GM12878 (cell line): Measurements from ENCODE around the gene OOSP4B. TPM values are rescaled to one million over a fixed set of nuclear protein-coding genes. Genes with fewer than 3 reads are reported as not detected.

Experiments
- ATAC-seq: fragments of 200-7000 bp; cut with Tn5 transposase; 3 replicates; pipeline ENCODE4 v1.9.1; 2020; ENCODE audit warnings: mild to moderate bottlenecking, moderate library complexity
- BruUV-seq: library from RNA; stranded (reverse); fragments of 400-500 nt; replicated peaks from 2 replicates; lab custom pipeline; 2021; lab: Mats Ljungman, UMichigan
- CTCF ChIA-PET: fragments of 300-600 bp; sonication (Branson Sonifier 250); formaldehyde crosslinking; extraction: SDS; loops from one replicate; lab custom pipeline; 2021; ENCODE audit warnings: inconsistent platforms; lab: Yijun Ruan, JAX
- POLR2A ChIA-PET: fragments of 350-600 bp; formaldehyde crosslinking; extraction: SDS; loops from one replicate; lab custom pipeline; 2021; ENCODE audit warnings: inconsistent platforms; lab: Charles Lee
- RAD21 ChIA-PET: fragments of 300-600 bp; sonication (Branson Sonifier 250); formaldehyde crosslinking; loops from one replicate; lab custom pipeline; 2023; ENCODE audit warnings: antibody characterized with exemption; ENCODE audit not compliant: unreplicated experiment; lab: Charles Lee
- SMC1A ChIA-PET: fragments of 300-600 bp; sonication (Branson Sonifier 250); formaldehyde crosslinking; loops from one replicate; lab custom pipeline; 2023; ENCODE audit not compliant: unreplicated experiment, uncharacterized antibody; lab: Charles Lee
- DNase-seq: peaks from one replicate; pipeline ENCODE4 v3.0.0-alpha.2; 2011; ENCODE audit warnings: low read depth, low spot score
- FAIRE-seq: peaks from 3 replicates; lab custom pipeline; 2011; peaks lifted over from hg19 to GRCh38; lab: Jason Lieb, UNC
- H2AFZ ChIP-seq: 2 replicates; pipeline ENCODE4 v1.6.0; 2011; ENCODE audit warnings: low read depth, low read length, control low read depth; ENCODE audit not compliant: control insufficient read depth
- H3K27ac ChIP-seq: 2 replicates; pipeline ENCODE4 v1.5.1; 2011; ENCODE audit warnings: control low read depth; ENCODE audit not compliant: control insufficient read depth, insufficient read depth
- H3K27me3 ChIP-seq, 2 experiments: replicated peaks in 1 of 2; 2 replicates each; pipeline versions ENCODE4 v1.6.0 to v1.6.1; 2011; ENCODE audit warnings: low read length in 1 of 2; ENCODE audit not compliant: control insufficient read depth in 2 of 2, insufficient read depth in 2 of 2
- H3K36me3 ChIP-seq, 2 experiments: 2 replicates each; pipeline ENCODE4 v1.5.1; 2011; ENCODE audit warnings: low read length in 1 of 2; ENCODE audit not compliant: control insufficient read depth in 2 of 2, insufficient read depth in 2 of 2
- H3K4me1 ChIP-seq: 2 replicates; pipeline ENCODE4 v1.6.1; 2011; ENCODE audit warnings: mild to moderate bottlenecking, low read length, moderate library complexity, mixed read lengths; ENCODE audit not compliant: control insufficient read depth, insufficient read depth
- H3K4me2 ChIP-seq: 2 replicates; pipeline ENCODE4 v1.6.0; 2011; ENCODE audit warnings: control low read depth; ENCODE audit not compliant: control insufficient read depth, insufficient read depth
- H3K4me3 ChIP-seq: fragments of 200-600 bp; sonication (generic); 2 replicates; pipeline ENCODE4 v1.5.1; 2016
- H3K79me2 ChIP-seq: 2 replicates; pipeline ENCODE4 v1.6.0; 2011; ENCODE audit warnings: low read length; ENCODE audit not compliant: control insufficient read depth, insufficient read depth
- H3K9ac ChIP-seq: 2 replicates; pipeline ENCODE4 v1.8.0; 2011; ENCODE audit warnings: low read length, control low read depth, mixed read lengths; ENCODE audit not compliant: control insufficient read depth, insufficient read depth
- H3K9me3 ChIP-seq: replicated peaks from 3 replicates; pipeline ENCODE4 v1.5.1; 2011; ENCODE audit warnings: mild to moderate bottlenecking, low read length; ENCODE audit not compliant: control insufficient read depth, insufficient read depth
- H4K20me1 ChIP-seq: 2 replicates; pipeline ENCODE4 v1.6.0; 2011; ENCODE audit not compliant: control insufficient read depth, insufficient read depth
- CBFB ChIP-seq: IDR thresholded peaks from 2 replicates; pipeline ENCODE4 v1.6.1; 2016; ENCODE audit warnings: antibody characterized with exemption, low read depth
- CHD2 ChIP-seq: IDR thresholded peaks from 2 replicates; pipeline ENCODE4 v1.6.1; 2011; ENCODE audit warnings: low read depth, low read length, improper control_type of control experiment, borderline replicate concordance
- GABPA ChIP-seq: IDR thresholded peaks from 2 replicates; pipeline ENCODE4 v1.6.1; 2014; ENCODE audit warnings: antibody characterized with exemption, low read depth, mild to moderate bottlenecking, inconsistent platforms
- IRF3 ChIP-seq: fragments of 450-650 bp; IDR thresholded peaks from 2 replicates; pipeline ENCODE4 v1.6.1; 2014; ENCODE audit warnings: mild to moderate bottlenecking
- IRF4 ChIP-seq: IDR thresholded peaks from 2 replicates; pipeline ENCODE4 v1.6.1; 2011; ENCODE audit warnings: low read depth, low read length
- JUND ChIP-seq: IDR thresholded peaks from 2 replicates; pipeline ENCODE4 v1.6.1; 2012; ENCODE audit warnings: low read depth, mild to moderate bottlenecking, low read length, improper control_type of control experiment, moderate library complexity
- MYB ChIP-seq: fragments of 150-350 bp; IDR thresholded peaks from 2 replicates; pipeline ENCODE4 v1.6.1; 2014; ENCODE audit warnings: mild to moderate bottlenecking, low read depth, low read length, borderline replicate concordance
- NFYB ChIP-seq: IDR thresholded peaks from 2 replicates; pipeline ENCODE4 v1.6.1; 2011; ENCODE audit warnings: low read depth, mild to moderate bottlenecking, low read length, improper control_type of control experiment, moderate library complexity; ENCODE audit not compliant: insufficient read depth
- NR2C2 ChIP-seq: IDR thresholded peaks from 2 replicates; pipeline ENCODE4 v1.6.1; 2011; ENCODE audit warnings: borderline replicate concordance, low read depth; ENCODE audit not compliant: control insufficient read depth, insufficient read length
- POLR2AphosphoS5 ChIP-seq: IDR thresholded peaks from 2 replicates; pipeline ENCODE4 v1.6.1; 2011; ENCODE audit warnings: mild to moderate bottlenecking, low read length, inconsistent platforms
- RAD21 ChIP-seq: IDR thresholded peaks from 2 replicates; pipeline ENCODE4 v1.6.1; 2011; ENCODE audit warnings: mild to moderate bottlenecking, low read depth, low read length, moderate library complexity; ENCODE audit not compliant: insufficient read depth
- RB1 ChIP-seq: fragments of 450-650 bp; formaldehyde crosslinking; IDR thresholded peaks from 2 replicates; pipeline ENCODE4 v1.6.1; 2017; ENCODE audit warnings: mild to moderate bottlenecking, borderline replicate concordance
- SMAD5 ChIP-seq: IDR thresholded peaks from 2 replicates; pipeline ENCODE4 v1.6.1; 2016; ENCODE audit warnings: antibody characterized with exemption, low read depth
- SP1 ChIP-seq: IDR thresholded peaks from one replicate; pipeline ENCODE4 v1.6.1; 2011; ENCODE audit warnings: low read depth, low read length
- SRF ChIP-seq, 2 experiments: IDR thresholded peaks; 2 replicates each; pipeline ENCODE4 v1.6.1; 2011; ENCODE audit warnings: low read depth in 2 of 2, low read length in 2 of 2, mild to moderate bottlenecking in 1 of 2, moderate library complexity in 1 of 2
- TCF3 ChIP-seq: IDR thresholded peaks from 2 replicates; pipeline ENCODE4 v1.6.1; 2012; ENCODE audit warnings: low read depth, mild to moderate bottlenecking, low read length, borderline replicate concordance; ENCODE audit not compliant: insufficient read depth
- WGBS: methylation state at CpG from one replicate; pipeline ENCODE4 v1.1.6; 2016; ENCODE audit warnings: low lambda C conversion rate; ENCODE audit not compliant: insufficient replicate concordance, insufficient coverage; ENCODE audit errors: missing lambda C conversion rate; 5-methylcytosine and 5-hydroxymethylcytosine counted together
- in situ Hi-C: fragments of 300-500 bp; cut with MboI; formaldehyde crosslinking; loops from 9 replicates; pipeline ENCODE4 v1.14.3; 2018; ENCODE audit warnings: mixed read lengths
- intact Hi-C: fragments of 100-400 bp; cut with micrococcal nuclease; formaldehyde crosslinking; loops from one replicate; pipeline ENCODE4 v1.14.2; 2022; ENCODE audit not compliant: unreplicated experiment
- polyA plus RNA-seq, 11 experiments: library from polyadenylated mRNA; depleted of rRNA in 4 of 11; unstranded in 6 of 11; stranded (reverse) in 5 of 11; fragments of >200 nt; fragmentation: Nextera tagmentation in 4 of 11; fragmentation: Illumina TruSeq in 1 of 11; extraction: Ambion mirVana in 4 of 11; extraction: Trizol in 1 of 11; gene quantifications; 1 replicate in 1 of 11; 2 replicates in 10 of 11; pipeline versions ENCODE4 v1.2.1 to v1.2.3, GENCODE V29; 2011 to 2016; ENCODE audit warnings: inconsistent platforms in 2 of 11, missing spikeins in 2 of 11, low read depth in 1 of 11
- total RNA-seq, 4 experiments: library from RNA; depleted of rRNA in 3 of 4; stranded (reverse); fragments of >200 nt in 3 of 4; fragmentation: Illumina TruSeq in 1 of 4; extraction: Trizol in 1 of 4; gene quantifications; 2 replicates each; pipeline versions ENCODE4 v1.2.1 to v1.2.3, GENCODE V29; 2013 to 2021
- TF ChIP-seq, protein P1 (sequence below): fragments of 150-350 bp; IDR thresholded peaks from 2 replicates; pipeline ENCODE4 v1.6.1; 2014; ENCODE audit warnings: mild to moderate bottlenecking, low read depth, low read length

The OOSP4B gene
- total and polyA plus RNA-seq, 10 of the 15 experiments (the other 5 are each of a cell fraction or from before 2014, with no cell fraction given), result not detected

DNA sequence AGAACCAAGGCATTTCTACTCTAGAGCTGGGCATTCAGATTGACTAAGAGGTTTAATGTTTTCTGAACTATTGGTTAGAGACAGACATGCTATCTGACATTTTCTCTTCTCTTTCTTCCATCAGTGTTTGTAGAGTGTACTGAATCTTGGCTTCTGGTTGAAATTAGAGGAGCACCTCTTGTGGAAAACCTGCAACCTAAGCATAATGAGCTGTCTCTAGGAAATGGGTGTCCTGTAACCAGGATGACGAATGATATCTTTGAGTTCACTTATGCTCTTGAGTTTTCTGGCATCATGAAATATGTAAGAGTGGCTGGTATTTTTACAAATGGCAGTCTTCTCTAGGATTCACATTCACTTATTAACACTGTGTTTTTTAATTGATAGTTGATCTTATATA, 33.8 kb upstream of the OOSP4B start:
- SMC1A ChIA-PET, result no interaction called here
- ATAC-seq, result no peak
- no peak for TF ChIP-seq SMAD5
- TF ChIP-seq JUND, result no peak
- TF ChIP-seq NFYB, result no peak
- TF ChIP-seq RAD21, result no peak

DNA sequence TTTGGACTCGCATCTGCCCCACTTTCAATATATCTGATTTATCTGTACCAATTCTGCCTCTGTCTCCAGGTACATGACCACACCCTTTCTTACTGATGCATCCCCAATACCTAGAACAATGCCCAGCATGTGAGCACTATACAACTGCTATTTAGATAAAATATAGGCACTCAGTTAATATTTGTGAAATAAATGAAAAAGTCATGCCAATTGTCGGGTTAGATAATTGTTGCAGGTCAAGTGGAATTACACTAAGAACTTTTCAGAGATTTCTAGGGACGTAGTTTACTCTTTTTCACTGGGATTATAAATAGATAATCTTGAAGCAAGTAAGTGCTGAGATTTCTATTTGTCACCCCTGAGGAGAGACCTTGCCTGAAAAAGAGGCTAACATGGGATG, 32.6 kb upstream of the OOSP4B start:
- no peaks in the 10 kb centered on the region; a peak in 1 of 4 replicates for H3K27me3 ChIP-seq
- no peak overlapping the region for H3K27ac ChIP-seq
- in situ Hi-C loops (no loop called here), intact Hi-C loops (loop anchor here (10.0 kb wide), 1 partner anchor 270 kb away; no protein-coding TSS in a partner anchor)
- no peaks in the 10 kb centered on the region for H4K20me1 ChIP-seq
- ChIA-PET POLR2A (no interaction called here), CTCF (no interaction called here), SMC1A (no interaction called here), RAD21 (no interaction called here)
- FAIRE-seq, result no peak
- no peak overlapping the region for H3K4me3 ChIP-seq
- H3K4me1 ChIP-seq, result no peaks in the 10 kb centered on the region
- no TSS peak for BruUV-seq
- WGBS, result 0% methylated on average over 3 of the region's 3 CpGs
- no peak overlapping the region for H3K4me2 ChIP-seq
- no peaks in the 10 kb centered on the region for H3K36me3 ChIP-seq
- no peak for ATAC-seq
- H3K9me3 ChIP-seq, result no peaks in the 10 kb centered on the region
- no peak for DNase-seq
- no peaks in the 10 kb centered on the region for H3K79me2 ChIP-seq
- H2AFZ ChIP-seq, result no peak overlapping the region
- H3K9ac ChIP-seq, result no peak overlapping the region
- TF ChIP-seq IRF4, result no peak
- no peak for TF ChIP-seq NR2C2
- no peak for TF ChIP-seq RB1
- TF ChIP-seq GABPA, result no peak
- no peak for TF ChIP-seq SRF (IDR thresholded peaks at IDR 0.05; ENCODE audit: low read depth in 2 of 2, low read length in 2 of 2)
- no peak for TF ChIP-seq POLR2AphosphoS5
- no peak for TF ChIP-seq CHD2
- no peak for TF ChIP-seq IRF3
- TF ChIP-seq, protein P1, sequence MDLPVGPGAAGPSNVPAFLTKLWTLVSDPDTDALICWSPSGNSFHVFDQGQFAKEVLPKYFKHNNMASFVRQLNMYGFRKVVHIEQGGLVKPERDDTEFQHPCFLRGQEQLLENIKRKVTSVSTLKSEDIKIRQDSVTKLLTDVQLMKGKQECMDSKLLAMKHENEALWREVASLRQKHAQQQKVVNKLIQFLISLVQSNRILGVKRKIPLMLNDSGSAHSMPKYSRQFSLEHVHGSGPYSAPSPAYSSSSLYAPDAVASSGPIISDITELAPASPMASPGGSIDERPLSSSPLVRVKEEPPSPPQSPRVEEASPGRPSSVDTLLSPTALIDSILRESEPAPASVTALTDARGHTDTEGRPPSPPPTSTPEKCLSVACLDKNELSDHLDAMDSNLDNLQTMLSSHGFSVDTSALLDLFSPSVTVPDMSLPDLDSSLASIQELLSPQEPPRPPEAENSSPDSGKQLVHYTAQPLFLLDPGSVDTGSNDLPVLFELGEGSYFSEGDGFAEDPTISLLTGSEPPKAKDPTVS, result no peak
- no peak for TF ChIP-seq TCF3
- no peak for TF ChIP-seq MYB
- TF ChIP-seq JUND, result no peak
- no peak for TF ChIP-seq CBFB
- no peak for TF ChIP-seq SP1

More for the DNA sequence above, 33.8 kb upstream of the OOSP4B start:
- ChIA-PET CTCF (no interaction called here), RAD21 (no interaction called here), POLR2A (no interaction called here)
- H3K79me2 ChIP-seq, result no peaks in the 10 kb centered on the region
- in situ Hi-C loops, result no loop called here
- no peak overlapping the region for H3K4me3 ChIP-seq
- intact Hi-C loops, result loop anchor here (10.0 kb wide), 1 partner anchor 272 kb away; no protein-coding TSS in a partner anchor
- H4K20me1 ChIP-seq, result no peaks in the 10 kb centered on the region
- no peaks in the 10 kb centered on the region; a peak in 1 of 4 replicates for H3K27me3 ChIP-seq
- 0% methylated on average over 1 of the region's 1 CpG for WGBS
- H3K4me1 ChIP-seq, result no peaks in the 10 kb centered on the region
- FAIRE-seq (no peak), DNase-seq (no peak)
- H3K4me2 ChIP-seq, result no peak overlapping the region
- no peak overlapping the region for H3K27ac ChIP-seq
- no peaks in the 10 kb centered on the region for H3K9me3 ChIP-seq
- H3K36me3 ChIP-seq, result no peaks in the 10 kb centered on the region
- no TSS peak for BruUV-seq
- H2AFZ ChIP-seq, result no peak overlapping the region
- no peak overlapping the region for H3K9ac ChIP-seq
